HG02938 (cell line): ENCODE data around the gene LPAR4.
"Not testable (repeated sequence)": the region's sequence is repeated elsewhere in the genome, so short reads cannot be mapped to it uniquely, and the experiment has no call there.

Experiments
- ATAC-seq: cut with Tn5 transposase; IDR thresholded peaks from one replicate; pipeline ENCODE4 v1.9.1; 2021; ENCODE audit warnings: mild to moderate bottlenecking, moderate library complexity; ENCODE audit not compliant: unreplicated experiment

LPAR4 gene

DNA sequence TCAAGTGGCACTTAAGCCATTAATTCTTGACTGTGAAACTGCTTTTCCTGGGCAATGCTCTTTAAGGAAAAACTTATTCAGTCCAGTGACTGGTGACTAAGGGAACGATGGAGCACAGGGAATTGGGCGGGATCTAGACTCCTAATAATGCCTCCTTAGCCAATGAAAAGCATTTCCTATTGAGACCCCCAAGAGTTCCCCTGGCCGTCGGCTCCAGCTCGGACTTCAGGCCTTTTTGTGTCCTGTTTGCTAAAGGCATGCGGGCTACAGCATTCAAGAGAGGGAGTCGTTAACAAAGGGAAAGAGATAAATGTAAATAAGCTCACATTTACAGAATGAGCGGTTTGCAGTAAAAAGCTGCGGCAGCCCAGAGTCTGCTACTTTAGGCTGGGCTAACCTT, at the start of gene LPAR4:
Gene LPAR4 (plus strand): TSS at position 232 of the 400 bp plus-strand sequence. CDS start 7,150 bp downstream, outside the sequence.
- no peak for ATAC-seq

DNA sequence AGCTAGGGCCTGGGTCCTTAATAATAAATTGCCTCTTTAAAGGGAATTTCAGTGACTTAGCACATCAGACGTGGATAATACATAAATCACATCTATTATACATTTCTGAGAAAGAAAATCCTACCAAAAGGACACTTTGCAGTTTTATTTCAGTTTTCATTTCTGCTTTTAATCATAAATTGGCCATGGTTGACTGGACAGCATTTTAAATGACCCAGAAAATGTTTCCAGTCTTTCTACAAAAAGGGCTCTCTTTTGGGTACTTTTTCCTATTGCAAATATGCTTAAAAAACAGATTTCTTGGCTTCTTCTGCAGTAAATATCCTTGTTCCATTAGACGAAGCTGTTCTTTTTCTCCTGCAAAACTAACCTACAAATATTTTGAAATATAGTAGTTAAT, 41.4 kb upstream of the LPAR4 start:
- ATAC-seq: no peak

DNA sequence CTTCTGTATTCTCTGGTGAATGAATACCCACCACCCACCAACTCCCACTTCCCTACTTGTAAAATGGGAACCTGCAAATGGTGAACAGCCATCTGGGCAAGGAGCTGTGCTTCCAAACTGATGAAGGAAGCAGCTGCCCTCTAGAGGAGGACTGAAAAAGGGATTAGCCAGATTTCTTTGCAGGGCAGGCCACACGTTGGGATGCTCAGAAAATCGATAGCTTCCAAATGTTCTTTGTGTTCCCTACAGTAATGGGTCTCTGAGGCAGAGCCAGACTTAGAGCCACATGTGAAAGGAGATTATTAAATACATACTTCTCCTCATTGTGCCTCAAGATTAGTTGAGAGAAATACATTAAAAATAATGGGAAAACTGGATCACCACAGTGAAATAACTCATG, 39.3 kb upstream of the LPAR4 start:
- no peak for ATAC-seq

DNA sequence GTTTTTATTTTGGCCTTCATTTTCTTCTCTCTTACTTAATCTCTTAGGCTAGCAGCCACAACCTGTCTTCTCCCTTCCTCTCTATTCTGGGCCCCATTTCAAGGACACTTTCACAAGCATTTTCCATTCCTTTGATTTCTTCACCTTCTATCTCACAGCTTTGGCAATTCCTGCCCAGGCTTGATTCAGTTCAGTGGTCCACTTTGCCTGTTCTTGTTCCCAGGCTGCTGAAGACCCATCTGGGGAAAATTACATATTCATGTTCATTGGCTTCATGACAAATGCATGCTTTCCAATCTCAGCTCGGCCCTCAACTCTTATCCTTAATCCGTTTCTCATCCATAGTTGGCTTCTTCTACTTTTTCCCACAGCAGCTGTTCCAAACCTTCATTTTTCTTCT, 38.7 kb upstream of the LPAR4 start:
- ATAC-seq: no peak

- ATAC-seq: no peak
Measured at GRCh38 chrX:78710171-78710570, 37.3 kb upstream of the LPAR4 start.

GRCh38 chrX:78712336-78712735, 35.2 kb upstream of the LPAR4 start:
- ATAC-seq: no peak

DNA sequence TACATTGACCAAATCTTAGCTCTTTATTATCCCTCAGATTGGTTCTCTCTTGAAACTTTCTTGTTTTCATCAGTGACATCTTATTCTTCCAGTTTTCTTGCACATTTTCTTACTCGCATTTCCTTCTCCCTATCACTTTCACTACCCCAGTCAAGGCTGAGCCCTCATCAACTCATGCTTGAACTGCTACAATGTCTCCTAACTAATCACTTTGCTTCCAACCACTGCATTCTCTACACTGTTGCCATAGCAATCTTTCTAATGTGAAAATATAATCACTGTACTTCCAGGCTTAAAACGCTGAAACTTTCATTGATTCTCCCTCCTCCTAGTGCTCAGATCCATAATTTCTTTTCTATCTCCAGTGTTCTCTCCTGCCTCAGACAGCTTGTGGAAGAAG, 22.2 kb upstream of the LPAR4 start:
- no peak for ATAC-seq

DNA sequence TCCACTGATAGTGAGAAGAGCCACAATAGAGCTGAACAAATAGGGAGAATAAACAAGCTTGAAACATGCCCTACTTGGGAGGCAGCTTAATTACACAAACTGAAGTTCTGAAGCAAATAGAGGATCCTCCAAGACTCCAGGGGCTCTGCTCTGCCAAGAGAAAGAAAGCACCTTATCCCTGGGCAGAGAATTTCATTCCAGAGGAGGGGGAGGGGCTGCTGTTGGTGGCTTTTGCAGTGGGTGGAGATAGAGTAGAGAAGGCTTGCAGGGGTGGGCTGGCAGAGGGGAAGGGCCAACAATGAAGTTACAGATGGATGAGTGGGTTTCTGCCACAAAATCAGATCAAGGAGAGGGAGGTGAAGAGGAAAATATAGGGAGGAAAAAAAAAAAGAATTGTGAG, 1.0 kb upstream of the LPAR4 start:
- no peak for ATAC-seq

GRCh38 chrX:78747971-78748370, 451 bp downstream of the LPAR4 start:
- no peak for ATAC-seq

GRCh38 chrX:78748846-78749245, 1.3 kb downstream of the LPAR4 start:
- no peak for ATAC-seq

GRCh38 chrX:78753571-78753970, 6.1 kb downstream of the LPAR4 start:
- no peak for ATAC-seq

DNA sequence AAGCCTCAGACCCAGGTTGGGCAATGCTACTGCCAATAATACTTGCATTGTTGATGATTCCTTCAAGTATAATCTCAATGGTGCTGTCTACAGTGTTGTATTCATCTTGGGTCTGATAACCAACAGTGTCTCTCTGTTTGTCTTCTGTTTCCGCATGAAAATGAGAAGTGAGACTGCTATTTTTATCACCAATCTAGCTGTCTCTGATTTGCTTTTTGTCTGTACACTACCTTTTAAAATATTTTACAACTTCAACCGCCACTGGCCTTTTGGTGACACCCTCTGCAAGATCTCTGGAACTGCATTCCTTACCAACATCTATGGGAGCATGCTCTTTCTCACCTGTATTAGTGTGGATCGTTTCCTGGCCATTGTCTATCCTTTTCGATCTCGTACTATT, 7.4 kb downstream of the LPAR4 start:
- peak; percentile 92 for ATAC-seq

- ATAC-seq: no peak
Measured at GRCh38 chrX:78759081-78759480, 11.6 kb downstream of the LPAR4 start.

DNA sequence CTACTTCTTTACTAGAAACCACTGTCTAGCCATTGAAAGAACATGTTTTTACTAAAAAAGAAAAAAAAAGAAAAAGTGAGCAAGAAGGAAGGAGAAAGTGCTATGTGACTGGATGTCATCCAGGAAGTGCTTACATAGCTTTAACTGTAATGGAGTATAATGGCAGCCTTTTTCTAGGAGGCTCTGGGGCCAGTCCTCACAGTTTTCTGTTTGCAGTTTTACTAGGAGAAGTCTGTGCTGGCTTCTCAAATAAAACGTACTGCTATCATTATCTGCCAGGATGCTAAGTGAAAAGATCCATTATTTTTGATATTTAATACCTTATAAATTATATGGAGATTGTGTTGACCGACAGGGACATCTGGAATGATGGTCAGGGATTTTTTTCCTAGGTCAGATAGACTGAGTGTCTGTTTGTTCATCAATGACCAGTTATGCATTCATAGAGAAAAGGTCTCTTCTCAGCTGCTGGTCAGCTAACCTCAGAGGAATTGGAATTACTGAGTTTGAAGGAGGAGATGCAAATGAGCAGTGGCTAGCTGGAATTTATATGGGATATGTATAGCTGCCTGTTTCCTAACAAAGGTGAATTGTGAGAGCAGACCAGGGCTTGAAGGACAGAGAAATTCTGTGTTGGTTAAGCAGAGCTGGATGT, 21.7 kb downstream of the LPAR4 start:
- no peak for ATAC-seq

DNA sequence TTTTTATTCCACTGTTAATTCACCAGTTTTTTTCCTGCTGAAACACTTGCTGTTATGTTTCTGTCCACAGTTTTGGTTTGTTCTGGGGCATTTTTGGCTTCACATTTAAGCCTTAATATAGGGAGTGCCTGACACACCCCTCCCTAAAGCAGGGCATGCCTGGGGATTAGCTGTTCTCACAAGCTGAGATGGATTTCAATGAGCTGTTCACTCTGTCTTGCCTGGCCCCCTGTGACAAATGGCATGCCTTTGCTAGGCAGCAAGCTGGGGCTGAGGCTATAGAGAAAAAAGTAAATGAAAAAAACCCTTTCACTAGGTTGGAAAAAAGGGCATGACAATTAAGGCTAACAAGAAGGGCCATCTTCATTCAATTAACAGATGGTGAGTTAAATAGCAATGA, 22.4 kb downstream of the LPAR4 start:
- ATAC-seq: no peak

GRCh38 chrX:78796916-78797315, 49.4 kb downstream of the LPAR4 start:
- ATAC-seq: no peak

DNA sequence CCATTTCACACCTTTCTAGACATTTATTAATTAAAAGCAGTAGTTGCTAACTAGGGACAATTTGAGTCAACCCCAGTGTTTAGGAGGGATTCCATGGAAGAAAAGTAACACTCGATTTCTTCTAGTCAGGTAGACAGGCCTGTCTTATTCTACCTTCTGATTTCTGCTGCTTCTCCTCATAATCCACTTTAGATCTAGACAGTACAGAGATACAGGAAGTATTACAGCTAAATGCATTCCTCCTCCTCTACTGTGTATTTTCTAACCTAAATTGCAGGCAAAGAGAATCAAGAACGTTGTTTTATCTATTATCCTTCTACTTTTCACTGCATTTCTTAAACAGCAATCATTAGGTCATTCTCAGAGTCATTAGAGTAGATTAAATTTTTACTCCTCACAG, 52.6 kb downstream of the LPAR4 start:
- ATAC-seq: no peak

DNA sequence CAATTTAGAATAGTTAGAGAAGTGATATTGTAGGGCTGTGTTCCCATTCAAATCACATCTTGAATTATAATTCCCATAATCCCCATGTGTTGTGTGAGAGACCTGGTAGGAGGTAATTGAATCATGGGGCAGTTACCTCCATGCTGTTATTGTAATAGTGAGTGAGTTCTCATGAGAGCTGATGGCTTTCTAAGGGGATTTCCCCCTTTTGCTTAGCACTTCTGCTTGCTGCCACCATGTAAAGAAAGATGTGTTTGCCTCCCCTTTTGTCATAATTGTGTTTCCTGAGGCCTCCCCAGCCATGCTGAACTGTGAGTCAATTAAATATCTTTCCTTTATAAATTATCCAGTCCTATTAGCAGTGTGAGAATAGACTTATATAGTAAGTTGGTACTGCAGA, 53.2 kb downstream of the LPAR4 start:
- ATAC-seq: no peak

GRCh38 chrX:78801522-78801921, 54.0 kb downstream of the LPAR4 start:
- ATAC-seq: no peak

DNA sequence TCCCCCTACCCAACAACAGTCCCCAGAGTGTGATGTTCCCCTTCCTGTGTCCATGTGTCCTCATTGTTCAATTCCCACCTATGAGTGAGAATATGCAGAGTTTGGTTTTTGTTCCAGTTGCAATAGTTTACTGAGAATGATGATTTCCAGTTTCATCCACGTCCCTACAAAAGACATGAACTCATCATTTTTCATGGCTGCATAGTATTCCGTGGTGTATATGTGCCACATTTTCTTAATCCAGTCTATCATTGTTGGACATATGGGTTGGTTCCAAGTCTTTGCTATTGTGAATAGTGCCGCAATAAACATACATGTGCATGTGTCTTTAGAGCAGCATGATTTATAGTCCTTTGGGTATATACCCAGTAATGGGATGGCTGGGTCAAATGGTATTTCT, 55.0 kb downstream of the LPAR4 start:
- not testable (repeated sequence) for ATAC-seq
